Cardiac fibroblast (primary cell): ENCODE measurements around the gene NMD3.
A peak's percentile ranks its signal among the peaks of the same experiment; 100 is the strongest.

Source experiments
- DNase-seq, 2 donors: peaks; one replicate each; pipeline versions ENCODE4 v3.0.0 to v3.0.0-alpha.2; 2010; ENCODE audit warnings: low read depth in 2 of 2
- H3K4me3 ChIP-seq, 2 donors: replicated peaks in 1 of 2; 1 replicate in 1 of 2; 2 replicates in 1 of 2; pipeline ENCODE4 v1.5.1; 2011; ENCODE audit warnings: low read depth in 2 of 2, low read length in 2 of 2, mild to moderate bottlenecking in 2 of 2, moderate library complexity in 1 of 2
- TF ChIP-seq, protein P1 (sequence below): IDR thresholded peaks from one replicate; pipeline ENCODE4 v1.5.1; 2011; ENCODE audit warnings: low read depth, mild to moderate bottlenecking, low read length, inconsistent platforms

NMD3 gene

DNA sequence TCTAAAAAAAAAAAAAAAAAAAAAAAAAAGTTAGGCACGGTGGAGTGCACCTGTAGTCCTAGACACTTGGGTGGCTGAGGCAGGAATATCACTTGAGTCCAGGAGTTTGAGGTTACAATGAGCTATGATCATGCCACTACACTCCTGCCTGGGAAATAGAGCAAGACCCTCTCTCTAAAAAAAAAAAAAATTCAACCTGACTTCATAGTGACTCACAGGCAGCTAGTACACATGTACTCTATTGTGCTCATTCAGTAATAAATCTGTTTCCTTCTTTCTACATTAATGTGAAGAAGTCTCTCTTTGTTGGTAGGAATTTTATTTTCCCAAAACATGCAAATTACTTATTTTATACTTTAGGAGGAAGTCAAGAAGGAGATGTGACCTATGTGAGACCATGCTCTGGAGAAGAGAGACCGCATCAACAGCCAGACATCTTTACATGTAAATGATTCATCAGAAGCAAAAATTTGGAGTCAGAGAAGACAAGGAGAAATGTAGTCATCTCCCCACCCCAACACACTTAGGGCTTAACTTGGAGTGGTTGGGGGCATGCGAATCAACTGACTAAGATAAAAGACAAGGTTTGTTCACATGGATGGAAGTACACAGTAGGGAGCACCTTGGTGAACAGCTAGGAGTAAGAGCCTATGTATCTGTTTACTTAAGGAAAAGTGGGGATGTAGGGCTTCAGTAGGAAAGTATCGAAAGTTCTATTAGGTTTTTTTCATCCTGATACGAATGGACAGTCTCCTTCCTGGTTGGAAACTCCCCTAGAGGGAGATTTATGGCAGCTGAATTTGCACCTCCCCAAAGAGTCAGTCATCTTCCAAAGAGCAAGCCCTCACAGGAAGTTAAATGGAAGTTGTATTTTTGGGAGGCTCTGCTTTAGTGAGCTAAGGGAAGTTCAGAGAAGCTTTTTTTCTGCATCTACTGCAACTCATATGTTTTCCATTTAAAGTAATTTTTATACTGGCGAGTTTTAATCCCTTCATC, 23.0 kb upstream of the NMD3 start:
- peak in 1 of 2 donors; percentile 47 for DNase-seq
- TF ChIP-seq, protein P1, sequence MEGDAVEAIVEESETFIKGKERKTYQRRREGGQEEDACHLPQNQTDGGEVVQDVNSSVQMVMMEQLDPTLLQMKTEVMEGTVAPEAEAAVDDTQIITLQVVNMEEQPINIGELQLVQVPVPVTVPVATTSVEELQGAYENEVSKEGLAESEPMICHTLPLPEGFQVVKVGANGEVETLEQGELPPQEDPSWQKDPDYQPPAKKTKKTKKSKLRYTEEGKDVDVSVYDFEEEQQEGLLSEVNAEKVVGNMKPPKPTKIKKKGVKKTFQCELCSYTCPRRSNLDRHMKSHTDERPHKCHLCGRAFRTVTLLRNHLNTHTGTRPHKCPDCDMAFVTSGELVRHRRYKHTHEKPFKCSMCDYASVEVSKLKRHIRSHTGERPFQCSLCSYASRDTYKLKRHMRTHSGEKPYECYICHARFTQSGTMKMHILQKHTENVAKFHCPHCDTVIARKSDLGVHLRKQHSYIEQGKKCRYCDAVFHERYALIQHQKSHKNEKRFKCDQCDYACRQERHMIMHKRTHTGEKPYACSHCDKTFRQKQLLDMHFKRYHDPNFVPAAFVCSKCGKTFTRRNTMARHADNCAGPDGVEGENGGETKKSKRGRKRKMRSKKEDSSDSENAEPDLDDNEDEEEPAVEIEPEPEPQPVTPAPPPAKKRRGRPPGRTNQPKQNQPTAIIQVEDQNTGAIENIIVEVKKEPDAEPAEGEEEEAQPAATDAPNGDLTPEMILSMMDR: no peak

DNA sequence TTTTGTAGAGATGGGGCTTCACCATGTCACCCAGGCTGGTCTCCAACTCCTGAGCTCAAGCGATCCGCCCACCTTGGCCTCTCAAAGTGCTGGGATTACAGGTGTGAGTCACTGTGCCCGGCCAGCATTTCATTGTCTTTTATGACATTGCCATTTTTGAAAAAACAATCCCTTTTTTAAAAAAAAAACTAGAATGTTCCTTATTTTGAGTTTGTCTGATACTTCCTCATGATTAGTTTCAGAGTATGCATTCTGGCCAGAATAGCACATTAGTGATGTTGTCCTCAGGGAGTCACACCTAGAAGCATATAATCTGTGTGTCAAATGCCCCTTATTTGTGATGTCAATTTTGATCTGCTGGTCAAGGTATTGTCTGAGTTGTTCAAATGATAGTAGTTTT, 21.2 kb upstream of the NMD3 start:
- TF ChIP-seq, protein P1: no peak
- H3K4me3 ChIP-seq: no peak overlapping the region
- DNase-seq: no peak

More for the DNA sequence above, 23.0 kb upstream of the NMD3 start:
- H3K4me3 ChIP-seq: no peak overlapping the region

DNA sequence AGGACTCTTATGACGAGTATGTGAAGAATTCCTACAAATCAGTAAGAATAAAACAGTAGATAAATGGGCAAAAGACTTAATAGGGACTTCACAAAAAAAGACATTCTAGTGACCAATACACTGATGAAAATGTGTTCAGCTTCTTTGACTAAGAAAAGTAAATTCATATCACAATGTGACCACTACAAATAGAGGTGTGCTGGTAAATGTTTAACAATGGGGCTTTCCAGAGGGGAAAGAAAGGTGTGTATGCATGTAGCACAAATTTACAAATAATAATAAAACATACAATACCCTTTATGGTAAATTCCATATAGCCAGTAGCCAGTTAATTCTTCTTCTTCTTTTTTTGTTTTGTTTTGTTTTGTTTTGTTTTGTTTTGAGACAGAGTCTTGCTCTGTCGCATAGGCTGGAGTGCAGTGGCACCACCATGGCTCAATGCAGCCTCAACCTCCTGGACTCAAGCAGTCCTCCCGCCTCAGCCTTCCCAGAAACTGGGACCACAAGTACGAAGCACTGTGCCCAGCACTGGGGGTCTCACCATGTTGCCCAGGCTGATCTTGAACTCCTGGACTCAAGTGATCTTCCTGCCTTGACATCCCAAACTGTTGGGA, 17.5 kb upstream of the NMD3 start:
- TF ChIP-seq, protein P1: no peak
- H3K4me3 ChIP-seq: no peak overlapping the region
- no peak for DNase-seq

DNA sequence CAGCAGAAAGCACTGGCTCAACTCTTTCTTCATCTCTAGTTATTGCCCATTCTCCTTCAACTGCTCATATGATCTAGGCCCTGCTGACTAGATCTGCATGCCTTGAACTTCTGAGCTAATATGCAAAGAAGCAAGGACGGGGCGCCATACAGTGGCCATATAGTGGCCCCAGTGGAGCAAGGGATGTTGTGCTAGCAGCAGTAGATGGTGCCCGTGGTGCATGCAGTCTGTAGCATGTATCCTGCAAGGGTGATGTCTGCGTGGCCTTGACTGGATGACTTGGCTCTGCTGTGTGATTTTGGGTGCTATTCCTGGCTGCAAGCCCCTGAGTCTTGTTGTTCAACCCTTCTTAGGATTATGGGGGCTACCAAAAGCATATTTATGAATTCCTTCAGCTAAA, 12.2 kb upstream of the NMD3 start:
- DNase-seq: no peak
- H3K4me3 ChIP-seq: no peak overlapping the region
- TF ChIP-seq, protein P1: no peak

DNA sequence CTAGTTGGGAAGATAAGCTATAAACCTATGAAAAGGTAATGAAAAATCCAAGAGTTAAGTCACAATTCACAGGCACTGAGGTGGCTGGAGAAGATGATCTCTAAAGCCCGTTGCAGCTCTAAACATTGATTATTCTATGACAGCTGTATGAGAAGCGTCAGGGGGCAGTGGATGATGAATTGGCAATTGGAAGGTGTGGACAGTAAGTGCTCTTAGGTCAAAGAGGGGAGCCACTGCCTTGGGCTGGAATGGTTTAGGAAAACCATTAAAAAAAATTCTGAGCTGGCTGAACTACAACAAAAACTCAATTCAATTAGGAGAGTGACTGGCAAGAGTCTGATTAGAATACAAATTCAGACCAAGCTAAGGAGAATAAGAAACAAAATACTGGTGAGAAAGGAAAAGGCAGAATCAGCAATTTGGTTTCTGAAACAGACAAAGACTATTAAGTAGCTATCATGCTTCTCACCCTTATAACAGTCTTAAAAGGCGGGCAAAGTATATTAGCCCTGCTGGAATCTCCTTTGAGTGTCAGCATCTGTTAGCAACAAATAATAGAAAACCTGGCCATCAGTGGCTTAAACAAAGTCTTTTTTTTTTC, 8.8 kb upstream of the NMD3 start:
- no peak overlapping the region for H3K4me3 ChIP-seq
- no peak for DNase-seq
- TF ChIP-seq, protein P1: no peak

DNA sequence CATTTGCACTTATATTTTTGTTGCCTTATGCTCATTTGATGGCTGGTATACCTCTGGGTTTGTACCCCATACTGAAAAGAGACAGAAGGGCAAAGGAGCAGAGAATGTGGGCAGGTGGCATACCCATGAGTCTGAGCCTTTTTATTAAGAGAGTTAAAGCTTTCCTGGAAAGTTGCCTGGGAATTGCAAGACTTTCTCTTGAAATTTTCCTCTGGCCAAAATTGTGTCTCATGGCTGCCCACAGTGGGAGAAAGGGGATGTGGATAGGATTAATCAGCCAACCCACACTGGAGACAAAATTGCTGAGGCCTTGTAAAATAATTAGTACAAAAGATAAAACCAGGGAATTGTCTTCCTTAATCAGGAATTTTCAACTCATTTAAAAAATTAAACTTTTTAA, 8.2 kb upstream of the NMD3 start:
- no peak overlapping the region for H3K4me3 ChIP-seq
- DNase-seq: peak in 1 of 2 donors; percentile 45
- TF ChIP-seq, protein P1: no peak
